ENCODE measurements around the gene ZNF57. TPM values are rescaled to one million over a fixed set of nuclear protein-coding genes. Genes with fewer than 3 reads are reported as not detected.
A peak's percentile ranks its signal among the peaks of the same experiment; 100 is the strongest.

The ZNF57 gene
- total and polyA plus RNA-seq, 2 of the 13 experiments (the other 11 are each of a cell fraction or from before 2014, with no cell fraction given): 6.6 to 17.5 TPM

DNA sequence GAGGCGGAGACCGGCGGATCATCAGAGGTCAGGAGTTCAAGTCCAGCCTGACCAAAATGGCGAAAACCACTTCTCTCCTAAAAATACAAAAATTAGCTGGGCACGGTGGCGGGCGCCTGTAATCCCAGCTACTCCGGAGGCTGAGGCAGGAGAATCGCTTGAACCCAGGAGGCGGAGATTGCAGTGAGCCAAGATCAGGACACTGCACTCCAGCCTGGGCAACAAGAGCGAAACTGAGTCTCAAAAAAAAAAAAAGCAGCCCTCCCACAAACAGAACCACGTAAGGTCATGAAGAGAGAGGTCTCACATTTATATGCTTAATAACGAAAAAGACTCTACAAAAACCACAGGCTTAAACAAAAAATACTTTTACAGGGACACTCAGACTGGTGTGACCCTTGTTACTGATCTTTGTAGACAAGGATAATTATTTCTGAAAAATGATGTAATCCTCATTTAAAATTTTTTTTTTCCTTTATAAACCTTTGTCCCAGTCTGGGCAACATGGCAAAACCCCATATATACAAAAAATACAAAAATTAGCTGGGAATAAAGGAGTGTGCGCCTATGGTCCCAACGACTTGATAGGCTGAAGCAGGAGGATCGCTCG, 45.0 kb downstream of the ZNF57 start (continued):
- TF ChIP-seq AKNA (CRISPR knock-in tag; IDR thresholded peaks at IDR 0.05; ENCODE audit: borderline replicate concordance) (no peak), HMGA1 (CRISPR knock-in tag; conservative IDR thresholded peaks at IDR 0.05) (no peak), REST (IDR thresholded peaks at IDR 0.05; ENCODE audit: borderline replicate concordance in 1 of 2, low read depth in 1 of 2, low read length in 2 of 2) (no peak), PITX1 (CRISPR knock-in tag; IDR thresholded peaks at IDR 0.05) (0 out of 2 replicates have a peak, but pooled peaks have one; percentile 71), ZNF619 (CRISPR knock-in tag; IDR thresholded peaks at IDR 0.05) (no peak), SRSF9 (IDR thresholded peaks at IDR 0.05; ENCODE audit: borderline replicate concordance, insufficient read depth, low read depth, low read length, poor library complexity, severe bottlenecking) (no peak), ZNF446 (CRISPR knock-in tag; IDR thresholded peaks at IDR 0.05) (no peak), ZNF597 (CRISPR knock-in tag; IDR thresholded peaks at IDR 0.05) (no peak), ZNF280D (CRISPR knock-in tag; IDR thresholded peaks at IDR 0.05) (0 out of 2 replicates have a peak, but pooled peaks have one; percentile 8), ZBTB37 (CRISPR knock-in tag; IDR thresholded peaks at IDR 0.05) (no peak)
- TF ChIP-seq, protein P1, sequence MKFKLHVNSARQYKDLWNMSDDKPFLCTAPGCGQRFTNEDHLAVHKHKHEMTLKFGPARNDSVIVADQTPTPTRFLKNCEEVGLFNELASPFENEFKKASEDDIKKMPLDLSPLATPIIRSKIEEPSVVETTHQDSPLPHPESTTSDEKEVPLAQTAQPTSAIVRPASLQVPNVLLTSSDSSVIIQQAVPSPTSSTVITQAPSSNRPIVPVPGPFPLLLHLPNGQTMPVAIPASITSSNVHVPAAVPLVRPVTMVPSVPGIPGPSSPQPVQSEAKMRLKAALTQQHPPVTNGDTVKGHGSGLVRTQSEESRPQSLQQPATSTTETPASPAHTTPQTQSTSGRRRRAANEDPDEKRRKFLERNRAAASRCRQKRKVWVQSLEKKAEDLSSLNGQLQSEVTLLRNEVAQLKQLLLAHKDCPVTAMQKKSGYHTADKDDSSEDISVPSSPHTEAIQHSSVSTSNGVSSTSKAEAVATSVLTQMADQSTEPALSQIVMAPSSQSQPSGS (CRISPR knock-in tag; IDR thresholded peaks at IDR 0.05): no peak
